Measurements from ENCODE around the gene PTDSS2.
"Not testable (repeated sequence)": the region's sequence is repeated elsewhere in the genome, so short reads cannot be mapped to it uniquely, and the experiment has no call there.

The PTDSS2 gene

GRCh38 chr11:469026-469683 lies 19.1 kb downstream of the PTDSS2 start:
- Histone ChIP-seq H3K4me1 (ENCODE audit: insufficient read depth, low read length) (peaks cover 13% of the 10 kb centered on the region), H3K27ac (ENCODE audit: low read depth, low read length) (peak overlapping the region; percentile 81), H3K4me3 (ENCODE audit: low read depth in 1 of 2, low read length in 2 of 2) (peak overlapping the region; percentile 21 to 65)
- H3K36me3 ChIP-seq (ENCODE audit: insufficient read depth, low read length); H3K27me3 ChIP-seq (ENCODE audit: control insufficient read depth in 1 of 2, insufficient read depth in 2 of 2, low read length in 2 of 2); H3K9me3 ChIP-seq (ENCODE audit: low read length); H3K9ac ChIP-seq (ENCODE audit: low read length): not testable (repeated sequence)

GRCh38 chr11:469684-470560 lies 19.8 kb downstream of the PTDSS2 start:
- Histone ChIP-seq H3K27ac (ENCODE audit: low read depth, low read length) (peak overlapping the region; percentile 81), H3K4me3 (ENCODE audit: low read depth in 1 of 2, low read length in 2 of 2) (peak overlapping the region; percentile 21 to 65), H3K36me3 (ENCODE audit: insufficient read depth, low read length) (no peaks in the 10 kb centered on the region), H3K27me3 (ENCODE audit: control insufficient read depth in 1 of 2, insufficient read depth in 2 of 2, low read length in 2 of 2) (no peaks in the 10 kb centered on the region), H3K9me3 (ENCODE audit: low read length) (no peaks in the 10 kb centered on the region), H3K4me1 (ENCODE audit: insufficient read depth, low read length) (peaks cover 13% of the 10 kb centered on the region), H3K9ac (ENCODE audit: low read length) (no peak overlapping the region)

GRCh38 chr11:471468-472145 lies 21.5 kb downstream of the PTDSS2 start:
- H3K9me3 ChIP-seq (ENCODE audit: low read length): no peaks in the 10 kb centered on the region
- H3K27ac ChIP-seq (ENCODE audit: low read depth, low read length): no peak overlapping the region
- H3K9ac ChIP-seq (ENCODE audit: low read length): no peak overlapping the region
- H3K4me3 ChIP-seq (ENCODE audit: low read depth in 1 of 2, low read length in 2 of 2): no peak overlapping the region
- H3K36me3 ChIP-seq (ENCODE audit: insufficient read depth, low read length): peaks cover 5% of the 10 kb centered on the region
- peaks cover 13% of the 10 kb centered on the region for H3K4me1 ChIP-seq (ENCODE audit: insufficient read depth, low read length)
- H3K27me3 ChIP-seq (ENCODE audit: control insufficient read depth in 1 of 2, insufficient read depth in 2 of 2, low read length in 2 of 2): no peaks in the 10 kb centered on the region

GRCh38 chr11:472272-472671 lies 22.2 kb downstream of the PTDSS2 start:
- no peak overlapping the region for H3K9ac ChIP-seq (ENCODE audit: low read length)
- no peak overlapping the region for H3K27ac ChIP-seq (ENCODE audit: low read depth, low read length)
- peaks cover 5% of the 10 kb centered on the region for H3K36me3 ChIP-seq (ENCODE audit: insufficient read depth, low read length)
- no peaks in the 10 kb centered on the region for H3K9me3 ChIP-seq (ENCODE audit: low read length)
- peaks cover 13% of the 10 kb centered on the region for H3K4me1 ChIP-seq (ENCODE audit: insufficient read depth, low read length)
- H3K27me3 ChIP-seq (ENCODE audit: control insufficient read depth in 1 of 2, insufficient read depth in 2 of 2, low read length in 2 of 2): no peaks in the 10 kb centered on the region
- no peak overlapping the region for H3K4me3 ChIP-seq (ENCODE audit: low read depth in 1 of 2, low read length in 2 of 2)

- Histone ChIP-seq H3K4me3 (ENCODE audit: low read depth in 1 of 2, low read length in 2 of 2) (no peak overlapping the region), H3K36me3 (ENCODE audit: insufficient read depth, low read length) (peaks cover 5% of the 10 kb centered on the region), H3K4me1 (ENCODE audit: insufficient read depth, low read length) (peaks cover 13% of the 10 kb centered on the region), H3K27me3 (ENCODE audit: control insufficient read depth in 1 of 2, insufficient read depth in 2 of 2, low read length in 2 of 2) (no peaks in the 10 kb centered on the region), H3K9me3 (ENCODE audit: low read length) (no peaks in the 10 kb centered on the region), H3K9ac (ENCODE audit: low read length) (no peak overlapping the region), H3K27ac (ENCODE audit: low read depth, low read length) (no peak overlapping the region)
These were observed 22.7 kb downstream of the PTDSS2 start for GRCh38 chr11:472816-473215.

GRCh38 chr11:473415-473814 lies 23.3 kb downstream of the PTDSS2 start:
- peaks cover 5% of the 10 kb centered on the region for H3K36me3 ChIP-seq (ENCODE audit: insufficient read depth, low read length)
- no peak overlapping the region for H3K4me3 ChIP-seq (ENCODE audit: low read depth in 1 of 2, low read length in 2 of 2)
- no peaks in the 10 kb centered on the region for H3K9me3 ChIP-seq (ENCODE audit: low read length)
- peaks cover 13% of the 10 kb centered on the region for H3K4me1 ChIP-seq (ENCODE audit: insufficient read depth, low read length)
- H3K27ac ChIP-seq (ENCODE audit: low read depth, low read length): no peak overlapping the region
- no peak overlapping the region for H3K9ac ChIP-seq (ENCODE audit: low read length)
- H3K27me3 ChIP-seq (ENCODE audit: control insufficient read depth in 1 of 2, insufficient read depth in 2 of 2, low read length in 2 of 2): no peaks in the 10 kb centered on the region

- Histone ChIP-seq H3K36me3 (ENCODE audit: insufficient read depth, low read length) (peaks cover 5% of the 10 kb centered on the region), H3K9me3 (ENCODE audit: low read length) (no peaks in the 10 kb centered on the region), H3K4me1 (ENCODE audit: insufficient read depth, low read length) (peaks cover 11% of the 10 kb centered on the region), H3K27ac (ENCODE audit: low read depth, low read length) (no peak overlapping the region), H3K9ac (ENCODE audit: low read length) (no peak overlapping the region), H3K27me3 (ENCODE audit: control insufficient read depth in 1 of 2, insufficient read depth in 2 of 2, low read length in 2 of 2) (no peaks in the 10 kb centered on the region), H3K4me3 (ENCODE audit: low read depth in 1 of 2, low read length in 2 of 2) (no peak overlapping the region)
These were observed 24.1 kb downstream of the PTDSS2 start for GRCh38 chr11:473962-474785.

- no peak overlapping the region for H3K4me3 ChIP-seq (ENCODE audit: low read depth in 1 of 2, low read length in 2 of 2)
These were observed 24.9 kb downstream of the PTDSS2 start for GRCh38 chr11:474914-475506.

GRCh38 chr11:475941-476340 lies 25.9 kb downstream of the PTDSS2 start:
- H3K9ac ChIP-seq (ENCODE audit: low read length): no peak overlapping the region
- no peaks in the 10 kb centered on the region for H3K4me1 ChIP-seq (ENCODE audit: insufficient read depth, low read length)
- H3K27me3 ChIP-seq (ENCODE audit: control insufficient read depth in 1 of 2, insufficient read depth in 2 of 2, low read length in 2 of 2): no peaks in the 10 kb centered on the region
- H3K4me3 ChIP-seq (ENCODE audit: low read depth in 1 of 2, low read length in 2 of 2): no peak overlapping the region
- H3K36me3 ChIP-seq (ENCODE audit: insufficient read depth, low read length): peaks cover 5% of the 10 kb centered on the region
- H3K9me3 ChIP-seq (ENCODE audit: low read length): no peaks in the 10 kb centered on the region
- no peak overlapping the region for H3K27ac ChIP-seq (ENCODE audit: low read depth, low read length)

More at GRCh38 chr11:474914-475506, 24.9 kb downstream of the PTDSS2 start:
- Histone ChIP-seq H3K27ac (ENCODE audit: low read depth, low read length) (no peak overlapping the region), H3K36me3 (ENCODE audit: insufficient read depth, low read length) (peaks cover 5% of the 10 kb centered on the region), H3K27me3 (ENCODE audit: control insufficient read depth in 1 of 2, insufficient read depth in 2 of 2, low read length in 2 of 2) (no peaks in the 10 kb centered on the region), H3K4me1 (ENCODE audit: insufficient read depth, low read length) (peaks cover 3% of the 10 kb centered on the region), H3K9me3 (ENCODE audit: low read length) (no peaks in the 10 kb centered on the region), H3K9ac (ENCODE audit: low read length) (no peak overlapping the region)

GRCh38 chr11:476416-476815 lies 26.3 kb downstream of the PTDSS2 start:
- no peaks in the 10 kb centered on the region for H3K27me3 ChIP-seq (ENCODE audit: control insufficient read depth in 1 of 2, insufficient read depth in 2 of 2, low read length in 2 of 2)
- no peaks in the 10 kb centered on the region for H3K4me1 ChIP-seq (ENCODE audit: insufficient read depth, low read length)
- no peak overlapping the region for H3K9ac ChIP-seq (ENCODE audit: low read length)
- peaks cover 5% of the 10 kb centered on the region for H3K36me3 ChIP-seq (ENCODE audit: insufficient read depth, low read length)
- no peak overlapping the region for H3K4me3 ChIP-seq (ENCODE audit: low read depth in 1 of 2, low read length in 2 of 2)
- no peak overlapping the region for H3K27ac ChIP-seq (ENCODE audit: low read depth, low read length)
- no peaks in the 10 kb centered on the region for H3K9me3 ChIP-seq (ENCODE audit: low read length)
